HL-60 (cell line): ENCODE results near the gene DNAJC30.

Experiments used
- DNase-seq, 2 experiments: peaks; one replicate each; pipeline ENCODE4 v3.0.0-alpha.2; 2010 to 2020; ENCODE audit warnings: low read depth in 1 of 2, low spot score in 1 of 2
- H3K27ac ChIP-seq: fragments of 250-450 bp; sonication (Bioruptor Pico); replicated peaks from 2 replicates; pipeline ENCODE4 v1.5.1; 2020; ENCODE audit warnings: mild to moderate bottlenecking, moderate library complexity
- H3K27me3 ChIP-seq: fragments of 250-450 bp; sonication (Bioruptor Pico); 2 replicates; pipeline ENCODE4 v1.5.1; 2021; ENCODE audit warnings: mild to moderate bottlenecking, moderate library complexity; ENCODE audit not compliant: insufficient read depth, poor library complexity, severe bottlenecking
- H3K4me3 ChIP-seq: replicated peaks from 2 replicates; pipeline ENCODE4 v1.5.1; 2011; ENCODE audit warnings: mild to moderate bottlenecking, control low read depth, low read length; ENCODE audit not compliant: insufficient read depth
- CTCF ChIP-seq: IDR thresholded peaks from one replicate; pipeline ENCODE4 v1.5.1; 2011; ENCODE audit warnings: low read length, control low read depth, inconsistent platforms; ENCODE audit not compliant: insufficient read depth
- GABPA ChIP-seq: IDR thresholded peaks from 2 replicates; pipeline ENCODE4 v1.6.1; 2012; ENCODE audit warnings: low read depth
- POLR2AphosphoS5 ChIP-seq: IDR thresholded peaks from 2 replicates; pipeline ENCODE4 v1.6.1; 2012; ENCODE audit warnings: low read depth
- REST ChIP-seq: IDR thresholded peaks from 2 replicates; pipeline ENCODE4 v1.6.1; 2012; ENCODE audit warnings: low read depth; ENCODE audit not compliant: insufficient replicate concordance
- SPI1 ChIP-seq: IDR thresholded peaks from 2 replicates; pipeline ENCODE4 v1.6.1; 2012; ENCODE audit warnings: low read depth, mild to moderate bottlenecking, borderline replicate concordance
- microRNA-seq: library from miRNA; unstranded; fragments of <30 nt; microRNA quantifications from one replicate; pipeline ENCODE4, GENCODE V29; 2018

Gene DNAJC30

GRCh38 chr7:73633844-73634243 is 49.4 kb downstream of the DNAJC30 start:
- no peak for DNase-seq
- H3K27me3 ChIP-seq, result peaks cover 3% of the 10 kb centered on the region
- TF ChIP-seq GABPA (no peak), CTCF (no peak), POLR2AphosphoS5 (no peak), REST (no peak), SPI1 (no peak)

GRCh38 chr7:73633323-73633722 is 49.9 kb downstream of the DNAJC30 start:
- H3K4me3 ChIP-seq, result no peak overlapping the region
- no peak overlapping the region for H3K27ac ChIP-seq
- no peak for DNase-seq
- peaks cover 3% of the 10 kb centered on the region for H3K27me3 ChIP-seq
- no peak for TF ChIP-seq GABPA

More at GRCh38 chr7:73633844-73634243, 49.4 kb downstream of the DNAJC30 start:
- no peak overlapping the region for H3K4me3 ChIP-seq
- H3K27ac ChIP-seq, result no peak overlapping the region

GRCh38 chr7:73631558-73631957 is 51.7 kb downstream of the DNAJC30 start:
- DNase-seq, result no peak
- H3K4me3 ChIP-seq, result no peak overlapping the region
- H3K27me3 ChIP-seq, result peaks cover 5% of the 10 kb centered on the region
- no peak overlapping the region for H3K27ac ChIP-seq
- TF ChIP-seq POLR2AphosphoS5, result no peak
- no peak for TF ChIP-seq CTCF
- no peak for TF ChIP-seq REST
- TF ChIP-seq SPI1, result no peak
- no peak for TF ChIP-seq GABPA

Small RNA genes lying within 50 kb of the gene (microRNA-seq; reads per million reads assigned to microRNA genes)
- 0.90 reads per million for gene MIR4284
